ENCODE results near the gene TOMM22. TPM values are rescaled to one million over a fixed set of nuclear protein-coding genes. Genes with fewer than 3 reads are reported as not detected.
A peak's percentile ranks its signal among the peaks of the same experiment; 100 is the strongest.

TOMM22 gene
- total RNA-seq, 2 donors from 2014 or later: 16.1 to 35.8 TPM

GRCh38 chr22:38656256-38657044, 25.3 kb upstream of the TOMM22 start, which contains the start of the genes CBY1 and FAM227A:
CBY1 (plus strand) TSS chr22:38656638; CDS start chr22:38668055, 11,417 bp downstream.
FAM227A (minus strand) TSS chr22:38656392; CDS start chr22:38650168, 6,224 bp downstream.
- no peaks in the 10 kb centered on the region for H3K9me3 ChIP-seq
- peak within 1 kb of the TSS; percentile 64 to 80 for H3K27ac ChIP-seq
- H3K4me1 ChIP-seq (ENCODE audit: control insufficient read depth in 1 of 2, low read depth in 2 of 2): peaks cover 7 to 12% of the 10 kb centered on the region in 2 donors
- H3K36me3 ChIP-seq: no peaks in the 10 kb centered on the region
- DNase-seq (ENCODE audit: low spot score): peak; percentile 61
- peak; percentile 80 for ATAC-seq (ENCODE audit: insufficient number of reproducible peaks, low FRiP score, low read depth)
- TF ChIP-seq CTCF (IDR thresholded peaks at IDR 0.05): no peak
- peak within 1 kb of the TSS; percentile 82 for H3K4me3 ChIP-seq
- H3K27me3 ChIP-seq (replicated peaks; ENCODE audit: insufficient read depth): no peaks in the 10 kb centered on the region

GRCh38 chr22:38657045-38657909, 24.5 kb upstream of the TOMM22 start:
- ATAC-seq (ENCODE audit: insufficient number of reproducible peaks, low FRiP score, low read depth): no peak
- Histone ChIP-seq H3K27ac (peak overlapping the region; percentile 64 to 80), H3K27me3 (replicated peaks; ENCODE audit: insufficient read depth) (no peaks in the 10 kb centered on the region), H3K36me3 (no peaks in the 10 kb centered on the region), H3K4me1 (ENCODE audit: control insufficient read depth in 1 of 2, low read depth in 2 of 2) (peaks cover 7 to 12% of the 10 kb centered on the region in 2 donors), H3K9me3 (no peaks in the 10 kb centered on the region), H3K4me3 (peak overlapping the region; percentile 82)
- DNase-seq (ENCODE audit: low spot score): no peak
- TF ChIP-seq CTCF (IDR thresholded peaks at IDR 0.05): no peak

- peak; percentile 80 for ATAC-seq (ENCODE audit: insufficient number of reproducible peaks, low FRiP score, low read depth)
- no peaks in the 10 kb centered on the region for H3K27me3 ChIP-seq (replicated peaks; ENCODE audit: insufficient read depth)
- peak overlapping the region; percentile 17 for H3K4me3 ChIP-seq
- peak overlapping the region; percentile 20 to 36 for H3K27ac ChIP-seq
- peaks cover 0 to 7% of the 10 kb centered on the region in 2 donors for H3K4me1 ChIP-seq (ENCODE audit: control insufficient read depth in 1 of 2, low read depth in 2 of 2)
- no peak for DNase-seq (ENCODE audit: low spot score)
- TF ChIP-seq CTCF (IDR thresholded peaks at IDR 0.05): no peak
- peaks cover 13% of the 10 kb centered on the region for H3K36me3 ChIP-seq
- no peaks in the 10 kb centered on the region for H3K9me3 ChIP-seq
These were observed 6.9 kb upstream of the TOMM22 start for GRCh38 chr22:38674888-38675287.

GRCh38 chr22:38675833-38676232, 5.9 kb upstream of the TOMM22 start:
- Histone ChIP-seq H3K27ac (no peak overlapping the region), H3K9me3 (no peaks in the 10 kb centered on the region), H3K27me3 (replicated peaks; ENCODE audit: insufficient read depth) (no peaks in the 10 kb centered on the region), H3K4me3 (no peak overlapping the region), H3K36me3 (peaks cover 13% of the 10 kb centered on the region), H3K4me1 (ENCODE audit: control insufficient read depth in 1 of 2, low read depth in 2 of 2) (peaks cover 0 to 7% of the 10 kb centered on the region in 2 donors)
- DNase-seq (ENCODE audit: low spot score) (no peak), ATAC-seq (ENCODE audit: insufficient number of reproducible peaks, low FRiP score, low read depth) (no peak)
- TF ChIP-seq CTCF (IDR thresholded peaks at IDR 0.05): no peak

GRCh38 chr22:38684895-38685294, 3.1 kb downstream of the TOMM22 start:
- peaks cover 6 to 8% of the 10 kb centered on the region in 2 donors for H3K4me1 ChIP-seq (ENCODE audit: control insufficient read depth in 1 of 2, low read depth in 2 of 2)
- no peaks in the 10 kb centered on the region for H3K27me3 ChIP-seq (replicated peaks; ENCODE audit: insufficient read depth)
- no peak overlapping the region for H3K27ac ChIP-seq
- no peak for TF ChIP-seq CTCF (IDR thresholded peaks at IDR 0.05)
- no peak overlapping the region for H3K4me3 ChIP-seq
- DNase-seq (ENCODE audit: low spot score) (no peak), ATAC-seq (ENCODE audit: insufficient number of reproducible peaks, low FRiP score, low read depth) (no peak)
- H3K9me3 ChIP-seq: no peaks in the 10 kb centered on the region
- peaks cover 48% of the 10 kb centered on the region for H3K36me3 ChIP-seq

Measured in thoracic aorta (tissue), 2 donors.